ENCODE measurements around the gene GSAP. TPM values are rescaled to one million over a fixed set of nuclear protein-coding genes. Genes with fewer than 3 reads are reported as not detected.

Gene GSAP
- polyA plus RNA-seq, 3 donors = 19.1 to 105 (median 35.6) TPM

DNA sequence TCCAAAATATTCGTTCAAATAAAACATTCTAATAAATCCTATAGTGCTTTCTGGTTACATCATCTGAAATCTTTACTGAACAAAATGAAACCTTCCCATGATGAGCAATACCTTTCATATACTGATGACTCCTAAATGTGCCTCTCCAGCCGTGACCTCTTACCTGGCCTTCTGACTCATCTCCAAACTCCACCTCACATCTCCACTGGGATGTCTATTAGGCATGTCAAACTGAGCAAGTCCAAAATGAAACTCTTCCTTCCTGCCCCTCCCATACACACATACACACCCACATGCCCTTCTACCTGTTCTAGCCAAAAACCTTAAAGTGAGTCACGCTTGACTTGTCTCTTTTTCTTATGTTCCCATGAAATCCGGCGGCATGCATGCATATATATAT is 22.9 kb downstream of the GSAP start:
- H3K9ac ChIP-seq (ENCODE audit: insufficient read depth, low read length, poor library complexity, severe bottlenecking) = no peak overlapping the region
- Mint-ChIP-seq H3K4me1 (peaks cover 33% of the 10 kb centered on the region), H3K9me3 (peaks cover 0 to 3% (median 0%) of the 10 kb centered on the region in 7 donors), H3K36me3 (peaks cover 62 to 67% of the 10 kb centered on the region in 2 donors), H3K27me3 (ENCODE audit: low read depth in 3 of 3) (peaks cover 0 to 1% (median 0%) of the 10 kb centered on the region in 3 donors), H3K4me3 (no peak overlapping the region), H3K27ac (peak overlapping the region in 3 of 7 donors; percentile 35 to 72 (median 39))
- H3K27ac ChIP-seq (ENCODE audit: low read depth in 1 of 2, low read length in 2 of 2) = peak overlapping the region in 1 of 2 donors; percentile 85
- no peaks in the 10 kb centered on the region for H3K9me3 ChIP-seq (replicated peaks in 1 of 2; ENCODE audit: control insufficient read depth in 1 of 2, insufficient read depth in 1 of 2, low read length in 2 of 2)
- TF ChIP-seq, protein P1, sequence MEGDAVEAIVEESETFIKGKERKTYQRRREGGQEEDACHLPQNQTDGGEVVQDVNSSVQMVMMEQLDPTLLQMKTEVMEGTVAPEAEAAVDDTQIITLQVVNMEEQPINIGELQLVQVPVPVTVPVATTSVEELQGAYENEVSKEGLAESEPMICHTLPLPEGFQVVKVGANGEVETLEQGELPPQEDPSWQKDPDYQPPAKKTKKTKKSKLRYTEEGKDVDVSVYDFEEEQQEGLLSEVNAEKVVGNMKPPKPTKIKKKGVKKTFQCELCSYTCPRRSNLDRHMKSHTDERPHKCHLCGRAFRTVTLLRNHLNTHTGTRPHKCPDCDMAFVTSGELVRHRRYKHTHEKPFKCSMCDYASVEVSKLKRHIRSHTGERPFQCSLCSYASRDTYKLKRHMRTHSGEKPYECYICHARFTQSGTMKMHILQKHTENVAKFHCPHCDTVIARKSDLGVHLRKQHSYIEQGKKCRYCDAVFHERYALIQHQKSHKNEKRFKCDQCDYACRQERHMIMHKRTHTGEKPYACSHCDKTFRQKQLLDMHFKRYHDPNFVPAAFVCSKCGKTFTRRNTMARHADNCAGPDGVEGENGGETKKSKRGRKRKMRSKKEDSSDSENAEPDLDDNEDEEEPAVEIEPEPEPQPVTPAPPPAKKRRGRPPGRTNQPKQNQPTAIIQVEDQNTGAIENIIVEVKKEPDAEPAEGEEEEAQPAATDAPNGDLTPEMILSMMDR (IDR thresholded peaks at IDR 0.05) = no peak
- no peaks in the 10 kb centered on the region for H4K20me1 ChIP-seq (ENCODE audit: insufficient read depth, low read length)
- DNase-seq = peak in 1 of 3 donors; percentile 39
- H3K4me1 ChIP-seq (ENCODE audit: control insufficient read depth in 1 of 2, insufficient read depth in 2 of 2, low read length in 2 of 2) = peaks cover 15 to 24% of the 10 kb centered on the region in 2 donors
- H2AFZ ChIP-seq (ENCODE audit: insufficient read depth, low read depth, low read length, poor library complexity, severe bottlenecking) = no peak overlapping the region
- H3K36me3 ChIP-seq (replicated peaks in 1 of 2; ENCODE audit: control insufficient read depth in 1 of 2, insufficient read depth in 2 of 2, low read length in 2 of 2) = peaks cover 40 to 58% of the 10 kb centered on the region in 2 donors
- intact Hi-C loops (cut with micrococcal nuclease) = no loop called here
- H3K4me2 ChIP-seq (replicated peaks; ENCODE audit: extremely low read depth, low read length, poor library complexity, severe bottlenecking) = no peak overlapping the region
- no peak overlapping the region for H3K4me3 ChIP-seq (replicated peaks in 1 of 3; ENCODE audit: low read depth in 2 of 3, low read length in 3 of 3)
- H3K27me3 ChIP-seq (ENCODE audit: control insufficient read depth in 2 of 2, insufficient read depth in 2 of 2, low read length in 2 of 2) = no peaks in the 10 kb centered on the region
- WGBS (ENCODE audit: insufficient coverage) = 86% methylated on average over 2 of the region's 5 CpGs
- peaks cover 15% of the 10 kb centered on the region for H3K79me2 ChIP-seq (ENCODE audit: insufficient read depth, low read length)

DNA sequence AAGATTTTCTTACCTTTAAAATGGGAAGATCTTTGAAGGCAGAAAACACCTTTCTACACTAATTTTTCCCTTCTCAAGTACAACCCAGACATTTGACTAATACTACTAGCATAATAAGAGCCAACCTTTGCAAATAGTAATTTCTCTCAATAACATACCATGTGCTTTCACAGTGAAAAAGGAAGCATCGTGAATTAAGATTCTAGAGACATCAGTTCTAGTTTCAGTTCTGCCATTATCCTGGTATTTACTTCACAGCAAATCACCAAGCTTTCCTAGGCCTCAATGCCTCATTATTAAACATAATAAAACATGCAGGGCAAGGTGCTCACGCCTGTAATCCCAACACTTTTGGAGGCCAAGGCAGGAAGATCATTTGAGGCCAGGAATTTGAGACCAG is 24.9 kb downstream of the GSAP start:
- H3K9me3 ChIP-seq (replicated peaks in 1 of 2; ENCODE audit: control insufficient read depth in 1 of 2, insufficient read depth in 1 of 2, low read length in 2 of 2) = no peaks in the 10 kb centered on the region
- peak overlapping the region; percentile 73 to 85 for H3K27ac ChIP-seq (ENCODE audit: low read depth in 1 of 2, low read length in 2 of 2)
- no peak overlapping the region for H3K4me3 Mint-ChIP-seq
- intact Hi-C loops (cut with micrococcal nuclease) = no loop called here
- H3K4me1 Mint-ChIP-seq = peaks cover 36% of the 10 kb centered on the region
- peak overlapping the region; percentile 16 for H2AFZ ChIP-seq (ENCODE audit: insufficient read depth, low read depth, low read length, poor library complexity, severe bottlenecking)
- peaks cover 69 to 73% of the 10 kb centered on the region in 2 donors for H3K36me3 Mint-ChIP-seq
- peaks cover 18 to 33% of the 10 kb centered on the region in 2 donors for H3K4me1 ChIP-seq (ENCODE audit: control insufficient read depth in 1 of 2, insufficient read depth in 2 of 2, low read length in 2 of 2)
- TF ChIP-seq, protein P1 (IDR thresholded peaks at IDR 0.05) = no peak
- H3K4me3 ChIP-seq (replicated peaks in 1 of 3; ENCODE audit: low read depth in 2 of 3, low read length in 3 of 3) = peak overlapping the region in 1 of 3 experiments; percentile 30
- H3K36me3 ChIP-seq (replicated peaks in 1 of 2; ENCODE audit: control insufficient read depth in 1 of 2, insufficient read depth in 2 of 2, low read length in 2 of 2) = peaks cover 42 to 57% of the 10 kb centered on the region in 2 donors
- peak overlapping the region; percentile 88 to 97 (median 93) for H3K27ac Mint-ChIP-seq
- peak in 2 of 3 donors; percentile 48 to 77 for DNase-seq
- H3K27me3 Mint-ChIP-seq (ENCODE audit: low read depth in 3 of 3) = peaks cover 0 to 1% (median 0%) of the 10 kb centered on the region in 3 donors
- WGBS (ENCODE audit: insufficient coverage) = 0% methylated on average over 1 of the region's 2 CpGs
- H3K9me3 Mint-ChIP-seq = peaks cover 0 to 3% (median 0%) of the 10 kb centered on the region in 7 donors
- no peaks in the 10 kb centered on the region for H3K27me3 ChIP-seq (ENCODE audit: control insufficient read depth in 2 of 2, insufficient read depth in 2 of 2, low read length in 2 of 2)
- peaks cover 15% of the 10 kb centered on the region for H3K79me2 ChIP-seq (ENCODE audit: insufficient read depth, low read length)
- H3K4me2 ChIP-seq (replicated peaks; ENCODE audit: extremely low read depth, low read length, poor library complexity, severe bottlenecking) = peak overlapping the region; percentile 38
- H4K20me1 ChIP-seq (ENCODE audit: insufficient read depth, low read length) = no peaks in the 10 kb centered on the region
- H3K9ac ChIP-seq (ENCODE audit: insufficient read depth, low read length, poor library complexity, severe bottlenecking) = peak overlapping the region; percentile 36

Measured in CD14-positive monocyte (primary cell).